ENCODE data around the gene MAN2A2.
"Not testable (repeated sequence)": the region's sequence is repeated elsewhere in the genome, so short reads cannot be mapped to it uniquely, and the experiment has no call there.

The MAN2A2 gene

GRCh38 chr15:90907051-90907660 is 4.1 kb downstream of the MAN2A2 start:
- DNase-seq (ENCODE audit: low spot score): no peak
- TF ChIP-seq, protein P1, sequence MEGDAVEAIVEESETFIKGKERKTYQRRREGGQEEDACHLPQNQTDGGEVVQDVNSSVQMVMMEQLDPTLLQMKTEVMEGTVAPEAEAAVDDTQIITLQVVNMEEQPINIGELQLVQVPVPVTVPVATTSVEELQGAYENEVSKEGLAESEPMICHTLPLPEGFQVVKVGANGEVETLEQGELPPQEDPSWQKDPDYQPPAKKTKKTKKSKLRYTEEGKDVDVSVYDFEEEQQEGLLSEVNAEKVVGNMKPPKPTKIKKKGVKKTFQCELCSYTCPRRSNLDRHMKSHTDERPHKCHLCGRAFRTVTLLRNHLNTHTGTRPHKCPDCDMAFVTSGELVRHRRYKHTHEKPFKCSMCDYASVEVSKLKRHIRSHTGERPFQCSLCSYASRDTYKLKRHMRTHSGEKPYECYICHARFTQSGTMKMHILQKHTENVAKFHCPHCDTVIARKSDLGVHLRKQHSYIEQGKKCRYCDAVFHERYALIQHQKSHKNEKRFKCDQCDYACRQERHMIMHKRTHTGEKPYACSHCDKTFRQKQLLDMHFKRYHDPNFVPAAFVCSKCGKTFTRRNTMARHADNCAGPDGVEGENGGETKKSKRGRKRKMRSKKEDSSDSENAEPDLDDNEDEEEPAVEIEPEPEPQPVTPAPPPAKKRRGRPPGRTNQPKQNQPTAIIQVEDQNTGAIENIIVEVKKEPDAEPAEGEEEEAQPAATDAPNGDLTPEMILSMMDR (IDR thresholded peaks at IDR 0.05; ENCODE audit: extremely low read depth, missing control alignments): no peak

DNA sequence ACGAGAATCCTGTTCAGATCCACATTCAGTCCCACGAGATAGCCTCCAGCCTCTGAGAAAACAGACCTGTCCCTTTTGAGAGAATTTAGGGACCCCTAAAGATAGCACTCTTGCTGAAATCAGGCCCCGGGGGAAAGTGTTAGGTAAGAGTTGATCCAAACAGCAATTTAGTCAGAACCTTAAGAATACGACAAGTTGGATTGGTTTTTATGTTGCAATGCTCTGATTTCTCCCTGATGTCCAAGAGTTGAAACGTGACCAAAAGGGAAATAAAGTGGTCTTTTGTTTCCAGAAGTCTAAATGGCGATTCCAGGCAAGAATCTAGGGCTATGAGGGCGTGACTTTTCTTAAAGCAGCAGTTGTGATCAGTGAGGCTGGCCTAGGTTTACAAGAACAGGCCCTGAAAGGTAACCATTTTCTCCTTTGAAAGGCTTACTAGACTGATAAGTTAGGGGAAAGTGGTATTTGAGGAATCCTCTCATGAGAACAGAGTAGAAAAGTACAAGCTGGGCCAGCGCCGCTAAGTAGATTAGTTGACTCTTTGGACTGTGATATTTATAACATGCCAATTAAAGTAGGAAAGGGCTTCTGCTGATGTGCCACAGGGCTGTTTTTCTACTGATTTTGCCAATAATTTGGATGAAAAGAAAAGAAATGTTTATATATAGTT is 4.9 kb downstream of the MAN2A2 start:
- TF ChIP-seq, protein P1 (IDR thresholded peaks at IDR 0.05; ENCODE audit: extremely low read depth, missing control alignments): no peak
- no peak for DNase-seq (ENCODE audit: low spot score)

GRCh38 chr15:90909449-90909848 is 6.3 kb downstream of the MAN2A2 start:
- not testable (repeated sequence) for DNase-seq (ENCODE audit: low spot score)

- TF ChIP-seq, protein P1 (IDR thresholded peaks at IDR 0.05; ENCODE audit: extremely low read depth, missing control alignments): no peak
- no peak for DNase-seq (ENCODE audit: low spot score)
Measured at GRCh38 chr15:90909976-90910375, 6.9 kb downstream of the MAN2A2 start.

GRCh38 chr15:90910441-90911301 is 7.6 kb downstream of the MAN2A2 start:
- DNase-seq (ENCODE audit: low spot score): no peak
- TF ChIP-seq, protein P1 (IDR thresholded peaks at IDR 0.05; ENCODE audit: extremely low read depth, missing control alignments): no peak

DNA sequence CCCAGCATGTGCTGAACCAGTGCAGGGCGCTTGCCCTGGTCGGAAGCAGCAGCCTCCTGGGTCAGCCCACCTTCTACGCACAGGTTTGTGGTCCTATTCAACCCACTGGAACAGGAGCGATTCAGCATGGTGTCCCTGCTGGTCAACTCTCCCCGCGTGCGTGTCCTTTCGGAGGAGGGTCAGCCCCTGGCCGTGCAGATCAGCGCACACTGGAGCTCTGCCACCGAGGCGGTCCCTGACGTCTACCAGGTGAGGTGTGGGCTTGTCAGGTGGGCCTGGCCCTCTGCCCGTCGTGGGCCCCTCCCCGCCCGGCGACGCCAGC is 8.2 kb downstream of the MAN2A2 start:
- TF ChIP-seq, protein P1 (IDR thresholded peaks at IDR 0.05; ENCODE audit: extremely low read depth, missing control alignments): no peak
- no peak for DNase-seq (ENCODE audit: low spot score)

DNA sequence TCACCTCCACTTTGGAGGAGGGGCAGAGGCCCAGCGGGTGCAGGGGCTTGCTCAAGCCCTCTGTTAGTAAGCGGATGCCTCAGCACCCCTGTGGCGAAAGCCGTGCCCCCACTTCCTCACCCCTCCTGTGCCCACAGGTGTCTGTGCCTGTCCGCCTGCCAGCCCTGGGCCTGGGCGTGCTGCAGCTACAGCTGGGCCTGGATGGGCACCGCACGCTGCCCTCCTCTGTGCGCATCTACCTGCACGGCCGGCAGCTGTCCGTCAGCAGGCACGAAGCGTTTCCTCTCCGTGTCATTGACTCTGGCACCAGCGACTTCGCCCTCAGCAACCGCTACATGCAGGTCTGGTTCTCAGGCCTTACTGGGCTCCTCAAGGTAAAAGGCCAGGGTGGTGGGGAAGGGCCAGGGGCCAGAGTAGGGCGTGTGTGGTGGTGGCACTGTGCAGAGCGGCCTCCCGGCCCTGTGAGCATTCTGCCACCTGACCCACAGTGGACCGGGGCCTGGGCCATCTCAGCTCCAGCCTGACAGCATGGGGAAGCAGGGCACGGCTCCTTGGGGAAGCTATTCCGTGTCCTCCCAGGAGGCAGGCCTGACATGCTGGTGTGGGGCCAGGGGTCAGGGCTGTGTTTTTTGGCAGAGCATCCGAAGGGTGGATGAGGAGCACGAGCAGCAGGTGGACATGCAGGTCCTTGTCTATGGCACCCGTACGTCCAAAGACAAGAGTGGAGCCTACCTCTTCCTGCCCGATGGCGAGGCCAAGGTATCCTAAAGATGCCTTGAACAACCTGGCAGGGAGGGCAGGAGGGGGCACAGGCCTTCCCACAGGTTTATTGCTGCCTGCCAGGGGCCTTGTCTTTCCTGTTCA is 9.0 kb downstream of the MAN2A2 start:
- no peak for DNase-seq (ENCODE audit: low spot score)
- TF ChIP-seq, protein P1 (IDR thresholded peaks at IDR 0.05; ENCODE audit: extremely low read depth, missing control alignments): no peak

All from GM20000 (cell line).